Smooth muscle cell (in vitro differentiated cells): ENCODE measurements around the gene FGD2. TPM values are rescaled to one million over a fixed set of nuclear protein-coding genes. Genes with fewer than 3 reads are reported as not detected.

Experiments
- DNase-seq: peaks from one replicate; lab custom pipeline; 2025; ENCODE audit not compliant: unreplicated experiment; lab: John Stamatoyannopoulos, UW
- H2AFZ ChIP-seq: fragments of 200-600 bp; sonication (generic); 2 replicates; pipeline ENCODE4 v1.6.0; 2016; ENCODE audit warnings: antibody characterized with exemption, low read depth, mild to moderate bottlenecking
- H3F3A ChIP-seq: fragments of 200-600 bp; sonication (generic); 2 replicates; pipeline ENCODE4 v1.6.0; 2017; ENCODE audit warnings: antibody characterized with exemption, low read depth
- H3K27ac ChIP-seq: fragments of 200-600 bp; sonication (generic); 2 replicates; pipeline ENCODE4 v1.5.1; 2016; ENCODE audit warnings: low read depth, mild to moderate bottlenecking
- H3K27me3 ChIP-seq: fragments of 200-600 bp; sonication (generic); 2 replicates; pipeline ENCODE4 v1.6.1; 2016; ENCODE audit warnings: low read depth, mild to moderate bottlenecking
- H3K36me3 ChIP-seq: fragments of 200-600 bp; sonication (generic); 2 replicates; pipeline ENCODE4 v1.5.1; 2016; ENCODE audit warnings: low read depth
- H3K4me1 ChIP-seq: fragments of 200-600 bp; sonication (generic); 2 replicates; pipeline ENCODE4 v1.5.1; 2016; ENCODE audit warnings: low read depth
- H3K4me2 ChIP-seq: fragments of 200-600 bp; sonication (generic); 2 replicates; pipeline ENCODE4 v1.6.0; 2016; ENCODE audit warnings: mild to moderate bottlenecking
- H3K4me3 ChIP-seq: fragments of 200-600 bp; sonication (generic); 2 replicates; pipeline ENCODE4 v1.5.1; 2016; ENCODE audit warnings: mild to moderate bottlenecking
- H3K79me2 ChIP-seq: fragments of 200-600 bp; sonication (generic); 2 replicates; pipeline ENCODE4 v1.6.0; 2016; ENCODE audit warnings: low read depth, mild to moderate bottlenecking
- H3K9ac ChIP-seq: fragments of 200-600 bp; sonication (generic); 2 replicates; pipeline ENCODE4 v1.6.0; 2016; ENCODE audit warnings: low read depth
- H3K9me3 ChIP-seq: fragments of 200-600 bp; sonication (generic); replicated peaks from 2 replicates; pipeline ENCODE4 v1.5.1; 2016; ENCODE audit warnings: low read depth
- H4K20me1 ChIP-seq: fragments of 200-600 bp; sonication (generic); 2 replicates; pipeline ENCODE4 v1.6.0; 2016; ENCODE audit warnings: low read depth
- CTCF ChIP-seq: fragments of 200-600 bp; sonication (generic); IDR thresholded peaks from 2 replicates; pipeline ENCODE4 v1.5.1; 2017; ENCODE audit warnings: borderline replicate concordance, mild to moderate bottlenecking, antibody characterized with exemption; ENCODE audit not compliant: insufficient read depth, poor library complexity, severe bottlenecking
- WGBS: methylation state at CpG from one replicate; pipeline ENCODE4 v1.1.7; 2016; ENCODE audit warnings: low lambda C conversion rate; 5-methylcytosine and 5-hydroxymethylcytosine counted together
- polyA plus RNA-seq: library from polyadenylated mRNA; unstranded; fragments of >200 nt; fragmentation: Nextera tagmentation; extraction: Ambion mirVana; gene quantifications from 2 replicates; pipeline ENCODE4 v1.2.1, GENCODE V29; 2016
- total RNA-seq: library from RNA; depleted of rRNA; stranded (reverse); fragments of >200 nt; gene quantifications from 2 replicates; pipeline ENCODE4 v1.2.3, GENCODE V29; 2014

FGD2 gene
- total and polyA plus RNA-seq, 2 experiments from 2014 or later = not detected

GRCh38 chr6:36973647-36974046, 31.8 kb upstream of the FGD2 start:
- no peak overlapping the region for H2AFZ ChIP-seq
- no peaks in the 10 kb centered on the region for H3K4me1 ChIP-seq
- DNase-seq = no peak
- no peak overlapping the region for H3K4me2 ChIP-seq
- no peak overlapping the region for H3K27ac ChIP-seq
- H3K27me3 ChIP-seq = no peaks in the 10 kb centered on the region
- peaks cover 7% of the 10 kb centered on the region for H3K79me2 ChIP-seq
- WGBS = 91% methylated on average over 4 of the region's 4 CpGs
- no peak overlapping the region for H3K4me3 ChIP-seq
- TF ChIP-seq CTCF = no peak
- H3K9me3 ChIP-seq = no peaks in the 10 kb centered on the region
- H4K20me1 ChIP-seq = peaks cover 60% of the 10 kb centered on the region
- H3F3A ChIP-seq = peaks cover 6% of the 10 kb centered on the region
- no peak overlapping the region for H3K9ac ChIP-seq
- H3K36me3 ChIP-seq = peaks cover 8% of the 10 kb centered on the region

- Histone ChIP-seq H3K4me2 (no peak overlapping the region), H3K79me2 (peaks cover 24% of the 10 kb centered on the region), H3K4me3 (no peak overlapping the region), H2AFZ (no peak overlapping the region), H3K4me1 (no peaks in the 10 kb centered on the region), H3F3A (peaks cover 6% of the 10 kb centered on the region), H3K36me3 (peaks cover 7% of the 10 kb centered on the region), H3K9ac (no peak overlapping the region), H4K20me1 (peaks cover 74% of the 10 kb centered on the region), H3K27ac (no peak overlapping the region), H3K9me3 (no peaks in the 10 kb centered on the region), H3K27me3 (no peaks in the 10 kb centered on the region)
- WGBS = over 99% methylated on average over 7 of the region's 7 CpGs
- no peak for TF ChIP-seq CTCF
- DNase-seq = no peak
Observed at GRCh38 chr6:36975231-36976006, 30.0 kb upstream of the FGD2 start.

- no peak for TF ChIP-seq CTCF
- no peak overlapping the region for H2AFZ ChIP-seq
- no peak overlapping the region for H3K9ac ChIP-seq
- peaks cover 3% of the 10 kb centered on the region for H3K4me1 ChIP-seq
- no peaks in the 10 kb centered on the region for H3K27me3 ChIP-seq
- DNase-seq = no peak
- H3K36me3 ChIP-seq = peaks cover 7% of the 10 kb centered on the region
- no peak overlapping the region for H3K4me3 ChIP-seq
- WGBS = 96% methylated on average over 4 of the region's 4 CpGs
- peaks cover 29% of the 10 kb centered on the region for H3K79me2 ChIP-seq
- H3F3A ChIP-seq = peaks cover 3% of the 10 kb centered on the region
- H3K4me2 ChIP-seq = no peak overlapping the region
- no peaks in the 10 kb centered on the region for H3K9me3 ChIP-seq
- no peak overlapping the region for H3K27ac ChIP-seq
- H4K20me1 ChIP-seq = peaks cover 75% of the 10 kb centered on the region
Observed at GRCh38 chr6:36976007-36976264, 29.5 kb upstream of the FGD2 start.

- H3K36me3 ChIP-seq = peaks cover 7% of the 10 kb centered on the region
- no peak overlapping the region for H3K9ac ChIP-seq
- H3K4me2 ChIP-seq = no peak overlapping the region
- peaks cover 75% of the 10 kb centered on the region for H4K20me1 ChIP-seq
- H3K4me3 ChIP-seq = no peak overlapping the region
- H3K27me3 ChIP-seq = no peaks in the 10 kb centered on the region
- no peak for DNase-seq
- H3K27ac ChIP-seq = no peak overlapping the region
- no peak overlapping the region for H2AFZ ChIP-seq
- WGBS = 99% methylated on average over 7 of the region's 7 CpGs
- H3K4me1 ChIP-seq = peaks cover 9% of the 10 kb centered on the region
- no peaks in the 10 kb centered on the region for H3K9me3 ChIP-seq
- no peak for TF ChIP-seq CTCF
- H3F3A ChIP-seq = no peaks in the 10 kb centered on the region
- peaks cover 35% of the 10 kb centered on the region for H3K79me2 ChIP-seq
Observed at GRCh38 chr6:36976509-36976908, 28.9 kb upstream of the FGD2 start.
